Glomerular visceral epithelial cell (primary cell): ENCODE measurements around the gene UBE2H.
A peak's percentile ranks its signal among the peaks of the same experiment; 100 is the strongest.
"Not testable (repeated sequence)": the region's sequence is repeated elsewhere in the genome, so short reads cannot be mapped to it uniquely, and the experiment has no call there.

Experiments
- DNase-seq: peaks from one replicate; pipeline ENCODE4 v3.0.0-alpha.2; 2016; ENCODE audit errors: extremely low spot score

Gene UBE2H

DNA sequence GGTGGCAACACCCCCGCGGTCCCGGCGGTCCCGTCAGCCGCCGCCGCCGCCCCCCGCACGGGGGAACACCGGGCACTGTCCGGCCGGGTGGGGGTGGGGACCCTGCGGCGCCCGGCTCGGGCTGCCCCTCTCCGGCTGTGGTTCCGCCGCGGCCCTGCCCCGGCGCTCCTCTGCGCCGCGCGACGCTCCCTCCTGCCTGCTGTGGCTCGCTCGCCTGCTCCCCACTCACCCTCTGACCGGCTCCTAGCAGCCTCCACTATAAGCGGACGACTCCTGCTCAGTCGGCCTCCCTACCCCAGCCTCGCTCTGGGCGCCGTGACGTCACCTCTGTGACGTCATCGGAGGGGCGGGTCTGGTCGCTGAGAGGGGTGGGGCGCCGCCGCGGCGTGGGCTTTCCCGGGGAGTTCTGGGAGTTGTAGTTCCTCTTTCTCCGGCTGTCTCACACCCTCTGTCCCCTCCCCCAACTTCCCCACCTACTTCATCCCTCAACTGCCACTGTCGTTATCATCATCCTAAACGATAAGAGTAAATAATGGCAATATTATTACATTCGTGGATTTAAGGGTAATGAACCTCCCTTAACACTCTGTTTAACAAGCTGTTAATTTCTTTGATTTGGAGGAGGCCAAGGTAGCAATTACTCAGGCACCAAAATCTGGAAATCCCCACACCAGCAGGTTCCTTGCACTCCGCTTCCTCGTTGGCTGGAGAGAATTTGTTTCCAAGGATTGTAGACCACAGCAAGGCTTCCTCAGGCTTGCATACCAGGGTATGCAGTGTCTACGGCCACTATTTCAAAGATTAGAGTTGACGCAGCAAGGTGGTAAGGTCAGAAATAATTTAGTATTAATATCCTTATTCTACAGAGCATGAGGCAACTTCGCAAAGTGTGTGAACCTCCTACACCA is at the start of gene UBE2H:
TSS of gene UBE2H (minus strand) at position 308 of the 908 bp plus-strand sequence. CDS start 405 bp downstream, outside the sequence.
- DNase-seq, result peak; percentile 91

DNA sequence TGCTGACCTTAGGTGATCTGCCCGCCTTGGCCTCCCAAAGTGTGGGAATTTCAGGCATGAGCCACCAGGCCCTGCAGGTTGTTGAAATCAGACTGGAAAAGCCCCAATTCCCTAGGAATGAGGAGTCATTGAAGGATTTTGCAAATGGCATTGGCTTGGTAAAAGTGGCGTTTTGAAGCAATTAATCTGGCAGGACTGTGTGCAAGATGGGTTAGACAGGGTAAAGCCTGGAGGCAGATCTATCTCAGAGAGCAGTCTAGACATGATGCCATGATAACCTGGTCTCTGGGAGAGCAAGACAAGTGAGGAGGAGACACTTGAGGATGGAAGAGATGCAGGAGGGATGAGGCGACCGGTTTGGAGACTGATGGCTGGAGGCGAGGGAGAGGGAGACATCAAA is 45.7 kb upstream of the UBE2H start:
- DNase-seq, result no peak

DNA sequence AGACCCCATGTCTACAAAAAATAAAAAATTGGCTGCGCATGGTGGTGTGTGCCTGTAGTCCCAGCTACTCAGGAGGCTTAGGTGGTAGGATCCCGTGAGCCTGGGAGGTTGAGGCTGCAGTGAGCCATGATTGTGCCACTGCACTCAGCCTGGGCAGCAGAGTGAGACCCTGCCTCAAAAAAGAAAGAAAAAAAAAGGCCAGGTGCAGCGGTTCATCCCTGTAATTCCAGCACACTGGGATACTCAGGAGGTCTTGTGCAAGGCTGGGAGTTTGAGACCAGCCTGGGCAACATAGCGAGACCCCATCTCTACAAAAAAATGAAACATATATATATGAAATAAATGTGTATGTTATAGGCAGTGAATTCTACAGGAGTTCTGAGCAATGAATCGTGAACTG is 44.5 kb upstream of the UBE2H start:
- no peak for DNase-seq

DNA sequence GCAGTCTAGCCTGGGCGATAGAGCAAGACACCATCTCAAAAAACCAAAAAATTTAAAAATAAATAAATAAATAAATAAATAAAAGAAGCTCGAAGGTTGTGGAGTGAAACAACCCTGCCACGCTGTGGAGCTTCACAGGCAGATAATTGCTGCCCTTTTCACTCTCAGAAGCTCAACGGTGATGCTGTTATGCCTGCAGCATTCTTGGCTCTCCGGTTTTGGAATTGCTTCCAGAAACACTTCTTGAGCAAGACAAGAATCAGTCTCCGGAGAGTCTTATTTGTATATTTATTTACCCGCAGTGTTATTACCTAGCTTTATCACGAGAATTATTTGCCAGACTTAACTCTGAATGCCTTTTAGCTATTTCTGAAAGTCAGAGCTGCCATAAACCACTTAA is 40.5 kb upstream of the UBE2H start:
- no peak for DNase-seq

DNA sequence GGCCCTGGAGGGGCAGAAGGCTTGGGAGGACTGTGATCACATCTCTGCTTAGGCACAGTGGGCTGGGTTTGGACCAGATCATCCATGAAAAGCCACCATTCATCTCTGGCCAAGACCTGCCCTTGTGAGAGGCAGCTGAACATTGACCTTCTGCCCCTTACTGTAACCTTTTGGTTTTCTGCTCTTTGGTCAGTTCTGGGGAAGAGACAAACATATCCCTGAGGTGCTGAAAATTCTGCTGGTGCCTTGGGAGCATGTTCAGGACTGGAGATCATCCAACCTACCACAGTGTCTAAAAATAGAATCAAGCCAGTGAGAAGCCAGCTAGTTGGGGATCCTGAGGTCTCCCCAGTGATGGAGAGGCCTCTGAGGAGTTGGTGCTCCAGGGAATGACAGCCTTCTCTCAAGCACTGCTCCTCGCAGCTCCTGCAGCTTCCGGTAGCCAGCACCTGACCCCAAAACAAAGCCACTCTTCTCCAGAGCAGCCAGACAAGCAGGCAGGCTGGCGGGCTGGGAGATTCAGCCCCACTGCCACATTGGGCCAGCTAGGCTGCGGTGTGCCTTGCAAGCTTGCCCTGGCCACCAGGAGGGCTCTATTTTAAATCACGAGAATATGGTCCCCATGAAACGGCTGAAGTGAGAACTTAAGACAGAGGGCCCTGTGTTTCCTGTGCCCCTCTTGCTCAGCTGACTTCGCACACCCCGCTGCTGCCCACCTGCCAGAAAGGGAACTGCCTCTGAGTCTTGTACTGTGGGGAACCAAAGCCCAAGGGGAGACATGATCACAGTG is 37.8 kb upstream of the UBE2H start:
- no peak for DNase-seq

DNA sequence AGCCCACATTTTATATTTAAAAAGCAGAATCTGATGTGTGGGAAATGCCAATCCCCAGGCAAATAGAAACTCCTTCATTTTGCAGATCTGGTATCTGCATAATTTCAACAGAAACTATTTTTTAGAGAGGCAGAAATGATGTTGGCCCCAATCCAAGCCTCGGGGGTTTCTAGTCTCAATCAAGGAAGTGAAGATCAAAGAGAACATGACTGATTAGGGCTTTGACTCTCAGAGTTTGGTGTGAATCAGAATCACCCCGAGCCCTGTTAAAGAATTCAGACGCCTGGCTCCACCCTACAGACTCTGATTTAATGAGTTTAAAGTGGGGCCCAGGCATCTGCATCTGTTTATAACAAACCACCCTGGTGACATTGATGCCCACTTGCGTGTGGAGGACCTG is 36.7 kb upstream of the UBE2H start:
- peak; percentile 34 for DNase-seq

DNA sequence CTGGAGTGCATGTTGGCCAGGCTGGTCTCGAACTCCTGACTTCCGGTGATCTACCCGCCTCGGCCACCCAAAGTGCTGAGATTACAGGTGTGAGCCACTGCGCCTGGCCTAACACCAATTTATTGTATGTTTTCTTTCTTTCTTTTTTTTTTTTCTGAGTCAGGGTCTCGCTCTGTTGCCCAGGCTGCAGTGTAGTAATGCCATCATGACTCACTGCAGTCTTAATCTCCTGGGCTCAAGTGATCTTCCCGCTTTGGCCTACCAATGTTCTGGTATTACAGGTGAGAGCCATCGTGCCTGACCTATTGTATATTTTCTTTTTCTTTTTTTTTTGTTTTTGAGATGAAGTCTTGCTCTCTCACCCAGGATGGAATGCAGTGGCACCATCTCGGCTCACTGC is 33.8 kb upstream of the UBE2H start:
- peak; percentile 44 for DNase-seq

DNA sequence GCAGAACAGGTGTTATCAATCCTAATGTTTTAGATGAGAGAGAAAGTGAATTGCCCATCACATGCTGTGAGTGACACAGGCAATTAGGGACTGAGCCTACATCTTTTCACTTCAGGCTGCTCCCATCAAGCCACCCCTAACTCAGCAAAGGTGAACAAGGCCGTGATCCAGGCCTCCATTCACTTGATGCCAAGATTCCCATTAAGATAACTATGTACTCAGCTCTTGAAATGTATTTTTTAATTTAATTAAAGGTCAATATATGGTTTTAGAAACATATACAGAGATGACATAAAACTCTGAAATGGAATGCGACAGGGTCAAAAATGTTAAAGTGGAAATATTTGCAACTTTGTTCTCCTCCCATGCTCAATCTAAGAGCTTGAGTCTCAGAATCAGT is 27.9 kb upstream of the UBE2H start:
- no peak for DNase-seq

DNA sequence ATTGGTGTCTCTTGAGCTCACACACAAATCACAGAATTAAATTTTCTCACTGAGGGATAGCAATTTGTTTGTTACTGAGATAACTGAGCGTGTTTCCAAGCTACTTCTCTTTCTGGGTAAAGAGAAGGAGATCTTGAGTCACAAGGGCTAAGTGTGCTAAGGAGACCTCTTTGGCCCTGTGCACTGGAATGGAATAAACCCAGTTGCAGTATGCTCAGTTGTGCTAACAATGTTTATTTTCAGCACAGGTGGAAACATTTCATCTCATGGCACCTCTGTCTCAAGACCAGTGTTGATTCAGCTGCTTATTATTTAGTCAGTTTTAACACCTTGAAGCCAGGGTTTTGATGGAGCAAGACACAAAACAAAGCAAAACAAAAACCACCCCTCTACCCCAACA is 22.5 kb upstream of the UBE2H start:
- DNase-seq, result no peak

DNA sequence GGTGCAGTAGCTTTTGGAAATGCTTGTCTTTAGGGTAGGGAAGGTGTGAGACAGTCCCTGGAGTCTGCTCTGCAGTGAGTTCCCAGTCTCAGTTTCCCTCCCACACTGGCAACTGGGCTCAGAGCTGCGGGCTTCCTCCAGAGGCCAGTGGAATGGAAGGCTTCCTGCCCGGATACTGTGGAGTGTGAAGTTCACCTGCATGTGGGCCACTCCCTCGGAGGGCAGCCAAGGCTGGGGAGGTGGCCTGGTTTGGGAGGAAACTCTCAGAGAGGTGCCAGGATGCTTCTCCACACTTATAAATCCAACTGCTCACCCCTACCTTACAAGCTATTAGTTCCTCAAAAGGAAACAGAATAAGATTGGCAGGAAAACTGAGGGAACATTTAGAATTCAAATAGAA is 18.1 kb upstream of the UBE2H start:
- no peak for DNase-seq

DNA sequence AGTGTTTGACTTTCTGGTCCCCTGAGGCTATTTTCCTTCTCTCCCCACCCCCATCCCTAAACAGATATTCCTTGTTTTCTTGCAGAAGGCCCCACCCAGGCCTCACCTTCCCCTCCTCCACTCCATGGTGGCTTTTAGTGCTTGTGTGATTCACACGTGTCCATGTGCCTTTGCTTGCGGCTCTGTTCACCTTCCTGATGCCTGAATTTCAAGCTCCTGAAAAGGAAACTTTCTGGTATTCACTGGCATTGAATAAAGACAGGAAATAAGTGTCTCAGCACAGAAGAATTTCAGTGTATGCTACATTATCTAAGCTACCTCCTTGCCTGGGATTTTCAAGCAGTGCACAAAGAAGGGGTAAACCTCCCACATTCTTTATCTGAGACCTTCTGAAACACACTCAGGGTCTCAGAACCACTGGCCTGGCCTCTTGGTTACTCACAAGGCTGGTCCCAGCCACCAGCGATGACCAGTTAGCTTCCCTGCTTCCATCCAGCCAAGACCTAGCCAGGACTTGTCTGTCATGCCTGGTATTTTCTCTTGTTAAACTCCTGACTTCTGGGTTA is 17.2 kb upstream of the UBE2H start:
- DNase-seq, result peak; percentile 82

DNA sequence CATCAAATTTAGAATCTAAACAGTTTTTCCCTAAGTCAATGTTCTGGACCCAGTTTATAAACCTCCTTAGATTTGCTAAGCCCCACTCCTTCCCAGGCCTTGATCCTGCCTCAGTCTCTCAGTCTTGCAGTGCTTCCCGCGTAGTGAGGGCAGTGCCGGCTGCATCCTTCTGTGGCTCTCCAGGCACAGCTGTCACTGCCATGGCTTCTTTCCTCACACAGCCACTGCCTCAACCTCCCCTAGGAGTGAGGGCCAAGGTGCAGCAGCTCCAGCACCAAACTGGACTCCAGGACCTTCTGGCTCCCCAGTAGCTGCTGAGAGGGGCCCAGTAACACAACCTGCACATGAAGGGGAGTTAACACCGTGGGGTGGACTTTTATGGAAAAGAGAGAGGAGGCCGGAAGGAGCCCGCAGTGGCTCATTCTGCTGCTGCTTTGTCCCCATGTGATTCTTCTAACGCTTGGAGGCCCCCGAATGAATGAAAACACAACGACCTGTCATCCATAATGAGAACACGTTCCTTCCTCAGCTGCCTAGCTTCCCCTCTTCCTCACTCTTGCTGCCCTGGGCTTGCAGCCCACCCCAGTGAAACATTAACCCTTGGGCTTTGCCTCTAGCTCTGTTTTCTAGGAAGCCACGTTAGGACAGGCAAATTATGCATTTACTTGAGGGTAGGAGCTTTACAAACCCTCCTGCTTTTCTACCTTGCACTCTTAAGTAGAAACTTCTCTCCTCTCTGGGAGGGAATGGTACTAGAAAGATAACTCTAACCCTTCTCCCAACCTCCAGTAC is 16.0 kb upstream of the UBE2H start:
- no peak for DNase-seq

DNA sequence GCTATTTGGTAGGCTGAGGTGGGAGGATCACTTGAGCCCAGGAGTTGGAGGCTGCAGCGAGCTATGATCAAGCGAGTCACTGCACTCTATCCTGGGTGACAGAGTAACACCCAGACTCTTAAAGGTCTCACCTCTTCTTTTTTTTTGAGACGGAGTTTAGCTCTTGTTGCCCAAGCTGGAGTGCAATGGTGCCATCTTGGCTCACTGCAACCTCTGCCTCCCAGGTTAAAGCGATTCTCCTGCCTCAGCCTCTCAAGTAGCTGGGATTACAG is 7.4 kb upstream of the UBE2H start:
- not testable (repeated sequence) for DNase-seq

DNA sequence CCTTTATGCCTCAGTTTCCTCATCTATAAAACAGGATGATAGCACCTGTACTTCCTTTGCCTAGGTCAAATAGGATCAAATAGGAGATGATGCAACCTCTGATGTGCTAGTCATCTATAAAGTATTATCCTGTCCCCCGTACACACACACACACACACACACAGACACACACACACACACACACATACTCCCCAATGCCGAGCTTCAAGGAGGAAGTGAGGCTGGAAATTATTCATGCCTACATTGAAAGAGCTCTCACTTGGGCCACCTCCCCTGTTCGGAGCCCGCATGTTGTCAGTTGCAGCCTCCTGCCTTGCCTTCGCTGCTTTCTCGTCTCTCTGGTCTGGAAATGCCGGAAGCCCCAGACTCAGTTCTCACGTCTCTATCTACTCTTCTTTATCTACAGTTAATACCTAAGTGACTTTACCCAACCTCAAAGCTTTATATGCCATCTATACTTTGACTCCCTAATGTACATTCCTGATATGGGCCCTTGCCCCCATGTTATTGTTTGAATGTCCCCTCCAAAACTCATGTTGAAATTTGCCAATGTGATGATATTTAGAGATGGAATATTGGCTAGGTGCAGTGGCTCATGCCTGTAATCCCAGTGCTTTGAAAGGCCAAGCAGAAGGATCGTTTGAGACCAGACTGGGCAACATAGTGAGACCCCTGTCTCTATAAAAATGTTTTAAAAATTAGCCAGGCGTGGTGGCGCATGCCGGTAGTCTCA is 6.9 kb upstream of the UBE2H start:
- DNase-seq, result peak; percentile 36

DNA sequence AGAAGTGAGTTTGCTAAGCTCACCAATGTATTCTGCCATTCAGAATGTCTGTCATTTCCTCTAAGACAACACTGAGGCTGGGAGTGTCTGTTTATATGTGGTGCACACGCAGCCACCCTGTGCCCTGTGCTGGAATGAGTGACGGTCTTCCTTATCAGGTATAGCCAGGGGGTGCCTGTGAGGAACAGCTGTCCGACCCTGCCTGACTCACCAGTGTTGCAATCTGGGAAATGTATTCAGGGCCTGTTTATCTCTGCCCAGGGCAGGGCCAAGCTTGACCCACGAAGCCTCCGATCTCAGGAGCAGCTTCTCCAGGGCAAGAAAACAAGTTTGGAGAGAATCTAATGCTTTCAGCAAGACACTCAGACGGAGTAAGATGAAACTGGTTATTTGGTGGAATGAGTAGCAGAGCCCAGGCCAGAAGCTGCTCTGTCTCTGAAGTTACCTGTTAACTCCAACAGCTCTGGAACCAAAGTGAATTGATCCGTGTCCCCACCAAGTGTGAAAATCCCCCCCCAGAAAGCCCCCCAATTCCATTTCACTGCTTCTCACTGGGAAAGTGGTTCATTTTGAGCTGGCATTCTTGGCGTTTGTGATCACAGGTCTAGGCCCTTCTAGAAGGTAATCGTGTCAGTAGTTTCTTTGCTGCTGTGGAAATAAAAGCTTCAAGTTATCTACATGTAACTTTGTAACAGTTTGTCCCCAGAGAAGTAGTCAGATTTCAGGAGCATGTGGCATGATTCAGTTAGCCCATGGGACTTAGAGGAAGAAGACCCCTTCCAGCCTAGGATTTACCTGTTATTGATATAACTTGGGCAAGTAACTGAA is 6.1 kb upstream of the UBE2H start:
- DNase-seq, result peak; percentile 81

DNA sequence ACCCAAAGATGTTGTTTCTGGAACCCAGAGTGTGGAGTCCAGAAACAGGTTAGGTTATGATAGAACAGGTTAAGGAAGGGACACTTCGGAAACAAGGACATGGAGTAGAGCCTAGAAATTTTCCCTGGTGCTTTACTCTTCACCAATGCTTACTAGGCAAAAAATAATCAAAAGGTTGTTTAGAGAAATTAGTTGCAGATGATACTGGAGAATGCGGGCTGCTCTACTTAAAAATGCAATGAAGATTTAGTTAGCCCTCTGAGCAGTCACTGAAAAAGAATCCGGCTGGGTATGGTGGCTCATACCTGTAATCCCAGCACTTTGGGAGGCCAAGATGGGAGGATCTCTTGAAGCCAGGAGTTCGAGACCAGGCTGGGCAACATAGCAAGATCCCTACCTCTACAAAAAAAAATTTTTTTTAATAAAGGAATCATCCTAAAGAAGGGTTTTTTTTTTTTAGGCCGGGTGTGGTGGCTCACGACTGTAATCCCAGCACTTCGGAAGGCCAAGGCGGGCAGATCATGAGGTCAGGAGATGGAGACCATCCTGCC is 3.3 kb upstream of the UBE2H start:
- no peak for DNase-seq

DNA sequence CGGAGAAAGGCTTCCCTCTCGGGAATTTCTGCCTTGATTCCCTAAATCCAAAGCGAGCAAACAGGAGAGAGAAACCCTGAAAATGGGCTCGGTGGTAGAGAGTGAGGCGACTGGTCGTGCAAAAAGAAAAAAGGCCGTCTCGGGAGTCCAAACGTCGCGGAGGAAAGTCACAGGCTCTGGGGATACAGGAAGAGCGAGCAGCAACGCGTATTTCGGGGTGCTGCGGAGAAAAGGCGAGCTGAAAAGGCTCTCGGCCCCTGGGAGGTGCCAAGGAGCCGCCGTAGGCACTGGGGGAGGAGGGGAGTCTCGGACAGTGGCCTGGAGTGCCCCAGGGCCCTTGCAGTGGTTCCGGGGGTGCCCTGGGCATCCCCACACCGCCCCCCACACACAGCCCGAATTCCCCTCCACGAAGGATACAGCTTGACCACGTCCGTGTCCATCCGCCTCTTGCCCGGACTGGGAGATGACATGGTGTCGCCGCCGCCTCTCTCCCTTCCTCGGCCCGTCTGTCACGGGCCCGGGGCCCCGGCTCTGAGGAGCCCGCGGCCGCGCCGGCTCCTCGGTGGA is 591 bp downstream of the UBE2H start:
- DNase-seq, result no peak

DNA sequence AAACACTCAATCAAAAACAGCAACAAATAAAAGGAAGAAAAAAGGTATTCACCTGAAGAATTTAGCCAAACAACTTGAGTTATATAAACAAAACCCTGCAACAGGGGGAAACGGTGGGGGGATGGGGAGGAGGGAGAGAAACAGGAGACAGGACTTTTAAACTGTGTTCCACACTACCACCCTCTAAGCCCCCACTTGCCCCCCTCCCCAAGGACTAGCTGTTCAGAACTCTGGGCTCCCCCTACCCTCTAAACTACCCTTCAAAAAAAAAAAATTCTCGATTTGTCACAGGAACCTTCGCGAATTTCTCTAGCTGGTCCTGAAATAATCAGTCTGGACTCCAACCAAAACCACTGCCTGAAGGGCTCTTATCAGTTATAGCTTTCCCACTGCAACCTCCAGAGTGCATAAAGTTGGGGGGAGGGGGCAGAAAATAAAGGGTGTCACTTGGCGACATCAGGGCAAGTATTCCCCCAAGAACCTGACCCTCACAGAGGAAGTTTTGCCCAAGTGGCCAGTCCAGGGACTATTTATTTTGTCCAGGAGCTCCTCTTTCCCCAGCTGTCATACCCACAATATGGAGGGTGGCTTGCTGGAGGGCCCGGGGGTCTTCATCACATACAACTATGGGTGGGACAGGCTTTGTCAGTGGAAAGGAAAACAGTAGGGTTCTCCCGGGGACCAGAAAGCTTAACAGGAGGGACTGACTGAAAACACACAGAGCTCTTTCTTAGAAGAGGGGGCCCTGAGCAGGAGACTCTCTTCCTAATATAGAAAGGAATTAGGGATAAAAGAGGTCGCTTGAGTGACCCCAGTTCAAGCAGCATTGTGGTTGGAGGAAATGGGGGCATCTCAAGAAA is 1.3 kb downstream of the UBE2H start:
- DNase-seq, result no peak

DNA sequence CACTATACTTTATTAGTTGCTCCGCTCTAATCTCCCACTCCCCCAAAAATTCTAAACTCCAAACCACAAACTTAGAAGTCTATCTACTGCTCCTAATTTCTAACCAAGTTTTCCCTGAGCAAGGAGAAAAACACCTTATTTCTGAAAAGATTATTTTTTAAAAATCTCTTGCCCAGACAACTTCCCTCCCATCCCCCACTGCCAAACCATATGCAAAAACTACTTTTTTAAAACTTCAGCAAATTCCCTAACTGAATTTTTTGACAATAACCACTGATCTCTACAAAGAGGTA is 1.9 kb downstream of the UBE2H start:
- no peak for DNase-seq
